ENCODE results near the gene TNRC6C. TPM values are rescaled to one million over a fixed set of nuclear protein-coding genes. Genes with fewer than 3 reads are reported as not detected.

Gene TNRC6C
- total and polyA plus RNA-seq, 9 of the 15 experiments (the other 6 are each of a cell fraction or from before 2014, with no cell fraction given), result 0.20 to 4.9 (median 2.3) TPM

GRCh38 chr17:78029697-78030096 is 71.2 kb downstream of the TNRC6C start (continued):
- TF ChIP-seq ZNF24 (IDR thresholded peaks at IDR 0.05) (no peak), ZNF398 (CRISPR knock-in tag; IDR thresholded peaks at IDR 0.05) (no peak), CREB5 (CRISPR knock-in tag; IDR thresholded peaks at IDR 0.05) (no peak), ZNF445 (CRISPR knock-in tag; IDR thresholded peaks at IDR 0.05; ENCODE audit: low read depth) (no peak), ZNF586 (CRISPR knock-in tag; conservative IDR thresholded peaks at IDR 0.05) (no peak), MBD1 (CRISPR knock-in tag; IDR thresholded peaks at IDR 0.05) (no peak), DLX4 (CRISPR knock-in tag; IDR thresholded peaks at IDR 0.05) (no peak), RERE (CRISPR knock-in tag; IDR thresholded peaks at IDR 0.05; ENCODE audit: borderline replicate concordance) (no peak), PURB (CRISPR knock-in tag; IDR thresholded peaks at IDR 0.05; ENCODE audit: low read depth) (no peak), E2F8 (IDR thresholded peaks at IDR 0.05; ENCODE audit: low read depth, partially characterized antibody) (peak; percentile 37), ZNF217 (CRISPR knock-in tag; IDR thresholded peaks at IDR 0.05) (no peak)
